Vagina (tissue), 2 donors: ENCODE results near the gene C2CD2.

ENCODE experiments used
- CTCF ChIP-seq, 3 experiments: fragments of 450-650 bp in 2 of 3; fragments of 200-600 bp in 1 of 3; sonication (generic) in 1 of 3; IDR thresholded peaks; one replicate each; pipeline ENCODE4 v1.5.1; 2017 to 2019; ENCODE audit warnings: antibody characterized with exemption in 3 of 3, mild to moderate bottlenecking in 2 of 3, moderate library complexity in 2 of 3
- POLR2A ChIP-seq, 2 donors: fragments of 450-650 bp; IDR thresholded peaks; one replicate each; pipeline ENCODE4 v1.6.1; 2017; ENCODE audit warnings: antibody characterized with exemption in 2 of 2, mild to moderate bottlenecking in 2 of 2, moderate library complexity in 2 of 2
- POLR2AphosphoS5 ChIP-seq, 2 donors: sonication (generic); formaldehyde crosslinking; IDR thresholded peaks; one replicate each; pipeline ENCODE4 v1.9.0; 2017; ENCODE audit warnings: antibody characterized with exemption in 2 of 2, mild to moderate bottlenecking in 2 of 2, low read depth in 1 of 2; ENCODE audit not compliant: insufficient read depth in 1 of 2

GRCh38 chr21:41932576-41933312 lies 21.1 kb downstream of the C2CD2 start:
- no peak for TF ChIP-seq CTCF (IDR thresholded peaks at IDR 0.05)
- TF ChIP-seq POLR2A (IDR thresholded peaks at IDR 0.05) = no peak
- TF ChIP-seq POLR2AphosphoS5 (IDR thresholded peaks at IDR 0.05; ENCODE audit: insufficient read depth in 1 of 2, low read depth in 1 of 2) = no peak
